ENCODE results near the gene IRS1.

DNA sequence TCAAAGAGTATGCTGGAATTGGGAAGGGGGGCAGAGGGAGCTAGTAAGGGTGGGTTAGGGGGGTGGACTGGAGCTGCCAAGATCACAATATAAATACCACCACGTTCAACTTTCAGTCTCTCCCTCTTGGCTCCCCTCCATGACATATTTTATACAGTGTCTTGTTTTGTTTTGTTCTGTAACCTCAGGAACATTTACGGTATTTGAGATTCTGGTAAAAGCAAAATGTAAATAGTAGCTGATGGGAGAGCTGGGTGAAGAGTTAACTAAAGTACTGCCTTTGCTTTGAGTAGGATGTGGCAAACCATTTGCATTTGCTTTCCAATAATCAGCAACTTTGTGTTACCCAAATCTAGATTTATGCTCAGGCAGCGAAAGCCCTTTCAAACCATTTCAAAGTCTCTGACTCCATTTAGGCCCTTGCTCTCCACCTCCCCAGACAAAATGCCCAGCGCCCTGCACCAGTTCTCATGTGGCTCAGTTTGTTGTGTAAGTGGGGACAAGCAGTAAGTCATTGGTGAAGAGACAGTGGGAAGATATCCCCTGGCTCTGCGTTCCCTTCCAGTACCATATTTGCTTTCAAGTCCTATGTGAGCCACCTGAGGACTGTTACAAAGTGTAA lies 17.4 kb downstream of the IRS1 start:
- TF ChIP-seq, protein P1, sequence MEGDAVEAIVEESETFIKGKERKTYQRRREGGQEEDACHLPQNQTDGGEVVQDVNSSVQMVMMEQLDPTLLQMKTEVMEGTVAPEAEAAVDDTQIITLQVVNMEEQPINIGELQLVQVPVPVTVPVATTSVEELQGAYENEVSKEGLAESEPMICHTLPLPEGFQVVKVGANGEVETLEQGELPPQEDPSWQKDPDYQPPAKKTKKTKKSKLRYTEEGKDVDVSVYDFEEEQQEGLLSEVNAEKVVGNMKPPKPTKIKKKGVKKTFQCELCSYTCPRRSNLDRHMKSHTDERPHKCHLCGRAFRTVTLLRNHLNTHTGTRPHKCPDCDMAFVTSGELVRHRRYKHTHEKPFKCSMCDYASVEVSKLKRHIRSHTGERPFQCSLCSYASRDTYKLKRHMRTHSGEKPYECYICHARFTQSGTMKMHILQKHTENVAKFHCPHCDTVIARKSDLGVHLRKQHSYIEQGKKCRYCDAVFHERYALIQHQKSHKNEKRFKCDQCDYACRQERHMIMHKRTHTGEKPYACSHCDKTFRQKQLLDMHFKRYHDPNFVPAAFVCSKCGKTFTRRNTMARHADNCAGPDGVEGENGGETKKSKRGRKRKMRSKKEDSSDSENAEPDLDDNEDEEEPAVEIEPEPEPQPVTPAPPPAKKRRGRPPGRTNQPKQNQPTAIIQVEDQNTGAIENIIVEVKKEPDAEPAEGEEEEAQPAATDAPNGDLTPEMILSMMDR (IDR thresholded peaks at IDR 0.05; ENCODE audit: borderline replicate concordance, extremely low read depth, low read length, poor library complexity, severe bottlenecking): no peak
- no peak for TF ChIP-seq EZH2 (IDR thresholded peaks at IDR 0.05; ENCODE audit: borderline replicate concordance, low read depth, low read length, severe bottlenecking)
